Activated T-helper 1 cell treated with anti-CD3 and anti-CD28 coated beads, Interleukin-2, amount 50 U/mL, for 16 hours (primary cell): ENCODE measurements around the gene SLC17A8.
"Not testable (repeated sequence)": the region's sequence is repeated elsewhere in the genome, so short reads cannot be mapped to it uniquely, and the experiment has no call there.

Experiments
- DNase-seq, 2 donors: peaks; one replicate each; pipeline ENCODE4 v3.0.0-alpha.2; 2020; ENCODE audit warnings: low read depth in 1 of 2, low spot score in 1 of 2

SLC17A8 gene

GRCh38 chr12:100356644-100357223 is at the start of gene SLC17A8:
Gene SLC17A8 (plus strand): TSS chr12:100357074. CDS start chr12:100357392, 318 bp downstream.
- no peak for DNase-seq

- not testable (repeated sequence) for DNase-seq
These were observed 48.7 kb upstream of the SLC17A8 start for GRCh38 chr12:100308138-100308537.

- DNase-seq = no peak
These were observed 45.6 kb upstream of the SLC17A8 start for GRCh38 chr12:100311317-100311716.

- DNase-seq = no peak
These were observed 39.5 kb upstream of the SLC17A8 start for GRCh38 chr12:100317371-100317770.

- no peak for DNase-seq
These were observed 32.4 kb upstream of the SLC17A8 start for GRCh38 chr12:100324498-100324897.

- no peak for DNase-seq
These were observed 30.7 kb upstream of the SLC17A8 start for GRCh38 chr12:100326208-100326607.

- DNase-seq = no peak
These were observed 27.1 kb upstream of the SLC17A8 start for GRCh38 chr12:100329800-100330199.

GRCh38 chr12:100331871-100332270 is 25.0 kb upstream of the SLC17A8 start:
- DNase-seq = no peak

GRCh38 chr12:100332852-100333251 is 24.0 kb upstream of the SLC17A8 start:
- DNase-seq = no peak

GRCh38 chr12:100337299-100337698 is 19.6 kb upstream of the SLC17A8 start:
- no peak for DNase-seq

GRCh38 chr12:100337727-100338126 is 19.1 kb upstream of the SLC17A8 start:
- no peak for DNase-seq

GRCh38 chr12:100339071-100339470 is 17.8 kb upstream of the SLC17A8 start:
- DNase-seq = no peak

GRCh38 chr12:100342897-100343296 is 14.0 kb upstream of the SLC17A8 start:
- not testable (repeated sequence) for DNase-seq

GRCh38 chr12:100344351-100344750 is 12.5 kb upstream of the SLC17A8 start:
- not testable (repeated sequence) for DNase-seq

- DNase-seq = no peak
These were observed 11.7 kb upstream of the SLC17A8 start for GRCh38 chr12:100345020-100345767.

GRCh38 chr12:100346660-100347059 is 10.2 kb upstream of the SLC17A8 start:
- no peak for DNase-seq

- no peak for DNase-seq
These were observed 8.0 kb upstream of the SLC17A8 start for GRCh38 chr12:100348657-100349454.

- DNase-seq = no peak
These were observed 2.4 kb downstream of the SLC17A8 start for GRCh38 chr12:100359248-100359647.

- no peak for DNase-seq
These were observed 2.9 kb downstream of the SLC17A8 start for GRCh38 chr12:100359822-100360221.

- DNase-seq = no peak
These were observed 3.6 kb downstream of the SLC17A8 start for GRCh38 chr12:100360450-100360849.

- DNase-seq = no peak
These were observed 7.5 kb downstream of the SLC17A8 start for GRCh38 chr12:100364324-100364723.

- no peak for DNase-seq
These were observed 8.5 kb downstream of the SLC17A8 start for GRCh38 chr12:100365411-100365810.
